ENCODE data around the gene C18orf63.

- no peak for TF ChIP-seq CTCF (IDR thresholded peaks at IDR 0.05; ENCODE audit: low read depth, low read length, poor library complexity, severe bottlenecking)
- no peak for TF ChIP-seq EZH2phosphoT487 (IDR thresholded peaks at IDR 0.05; ENCODE audit: borderline replicate concordance, low read length)
Measured at GRCh38 chr18:74377776-74378175, 62.1 kb downstream of the C18orf63 start.

Data from DOHH2 (cell line).